ENCODE results near the gene COL13A1. TPM values are rescaled to one million over a fixed set of nuclear protein-coding genes. Genes with fewer than 3 reads are reported as not detected.

Gene COL13A1
- total RNA-seq, 1 donor from 2014 or later = 2.5 TPM

GRCh38 chr10:69896606-69897231 is 95.0 kb downstream of the COL13A1 start:
- Histone ChIP-seq H3K4me3 (no peak overlapping the region), H3K36me3 (no peaks in the 10 kb centered on the region), H3K4me1 (no peaks in the 10 kb centered on the region), H3K27ac (replicated peaks) (no peak overlapping the region), H3K9me3 (replicated peaks) (no peaks in the 10 kb centered on the region), H3K27me3 (ENCODE audit: low read depth) (no peaks in the 10 kb centered on the region)
- intact Hi-C loops (cut with micrococcal nuclease) = no loop called here
- TF ChIP-seq, protein P1, sequence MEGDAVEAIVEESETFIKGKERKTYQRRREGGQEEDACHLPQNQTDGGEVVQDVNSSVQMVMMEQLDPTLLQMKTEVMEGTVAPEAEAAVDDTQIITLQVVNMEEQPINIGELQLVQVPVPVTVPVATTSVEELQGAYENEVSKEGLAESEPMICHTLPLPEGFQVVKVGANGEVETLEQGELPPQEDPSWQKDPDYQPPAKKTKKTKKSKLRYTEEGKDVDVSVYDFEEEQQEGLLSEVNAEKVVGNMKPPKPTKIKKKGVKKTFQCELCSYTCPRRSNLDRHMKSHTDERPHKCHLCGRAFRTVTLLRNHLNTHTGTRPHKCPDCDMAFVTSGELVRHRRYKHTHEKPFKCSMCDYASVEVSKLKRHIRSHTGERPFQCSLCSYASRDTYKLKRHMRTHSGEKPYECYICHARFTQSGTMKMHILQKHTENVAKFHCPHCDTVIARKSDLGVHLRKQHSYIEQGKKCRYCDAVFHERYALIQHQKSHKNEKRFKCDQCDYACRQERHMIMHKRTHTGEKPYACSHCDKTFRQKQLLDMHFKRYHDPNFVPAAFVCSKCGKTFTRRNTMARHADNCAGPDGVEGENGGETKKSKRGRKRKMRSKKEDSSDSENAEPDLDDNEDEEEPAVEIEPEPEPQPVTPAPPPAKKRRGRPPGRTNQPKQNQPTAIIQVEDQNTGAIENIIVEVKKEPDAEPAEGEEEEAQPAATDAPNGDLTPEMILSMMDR (IDR thresholded peaks at IDR 0.05; ENCODE audit: borderline replicate concordance) = no peak
- no peak for DNase-seq

- no peak for DNase-seq
- no peaks in the 10 kb centered on the region for H3K9me3 ChIP-seq (replicated peaks)
- no peak overlapping the region for H3K27ac ChIP-seq (replicated peaks)
- intact Hi-C loops (cut with micrococcal nuclease) = no loop called here
- no peaks in the 10 kb centered on the region for H3K36me3 ChIP-seq
- H3K27me3 ChIP-seq (ENCODE audit: low read depth) = no peaks in the 10 kb centered on the region
- no peak overlapping the region for H3K4me3 ChIP-seq
- H3K4me1 ChIP-seq = no peaks in the 10 kb centered on the region
- TF ChIP-seq, protein P1 (IDR thresholded peaks at IDR 0.05; ENCODE audit: borderline replicate concordance) = no peak
Observed at GRCh38 chr10:69897432-69897831, 95.7 kb downstream of the COL13A1 start.

DNA sequence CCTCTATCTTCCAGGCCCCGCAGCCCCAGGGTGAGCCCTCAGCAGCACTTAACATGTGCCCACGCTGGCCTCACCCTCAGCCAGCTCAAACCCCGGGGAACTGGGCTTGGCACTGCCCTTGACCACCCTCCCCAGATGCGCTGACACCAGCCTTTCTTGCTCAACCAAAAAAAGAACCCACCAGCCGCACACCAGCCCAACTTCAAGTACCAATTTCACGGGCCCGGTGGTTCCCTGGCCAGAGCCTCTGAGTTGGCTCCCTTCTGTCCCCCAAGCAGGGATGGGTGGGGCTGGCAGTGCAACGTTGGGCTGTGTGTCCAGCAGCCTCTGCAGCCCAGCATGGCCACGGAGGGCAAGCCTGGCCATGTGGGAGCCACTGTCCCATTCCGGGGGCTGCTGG is 96.3 kb downstream of the COL13A1 start:
- no peak overlapping the region for H3K27ac ChIP-seq (replicated peaks)
- H3K4me1 ChIP-seq = no peaks in the 10 kb centered on the region
- DNase-seq = no peak
- H3K4me3 ChIP-seq = no peak overlapping the region
- intact Hi-C loops (cut with micrococcal nuclease) = no loop called here
- H3K36me3 ChIP-seq = no peaks in the 10 kb centered on the region
- H3K9me3 ChIP-seq (replicated peaks) = no peaks in the 10 kb centered on the region
- no peaks in the 10 kb centered on the region for H3K27me3 ChIP-seq (ENCODE audit: low read depth)
- TF ChIP-seq, protein P1 (IDR thresholded peaks at IDR 0.05; ENCODE audit: borderline replicate concordance) = no peak

GRCh38 chr10:69898524-69898923 is 96.8 kb downstream of the COL13A1 start:
- DNase-seq = no peak
- Histone ChIP-seq H3K4me3 (no peak overlapping the region), H3K27ac (replicated peaks) (no peak overlapping the region), H3K4me1 (no peaks in the 10 kb centered on the region), H3K36me3 (no peaks in the 10 kb centered on the region), H3K27me3 (ENCODE audit: low read depth) (no peaks in the 10 kb centered on the region), H3K9me3 (replicated peaks) (no peaks in the 10 kb centered on the region)
- TF ChIP-seq, protein P1 (IDR thresholded peaks at IDR 0.05; ENCODE audit: borderline replicate concordance) = no peak
- intact Hi-C loops (cut with micrococcal nuclease) = no loop called here

GRCh38 chr10:69898941-69899340 is 97.2 kb downstream of the COL13A1 start:
- Histone ChIP-seq H3K36me3 (no peaks in the 10 kb centered on the region), H3K27me3 (ENCODE audit: low read depth) (no peaks in the 10 kb centered on the region), H3K27ac (replicated peaks) (no peak overlapping the region), H3K4me3 (no peak overlapping the region), H3K9me3 (replicated peaks) (no peaks in the 10 kb centered on the region), H3K4me1 (no peaks in the 10 kb centered on the region)
- TF ChIP-seq, protein P1 (IDR thresholded peaks at IDR 0.05; ENCODE audit: borderline replicate concordance) = no peak
- DNase-seq = no peak
- intact Hi-C loops (cut with micrococcal nuclease) = no loop called here
